ENCODE results near the gene TSHZ2. TPM values are rescaled to one million over a fixed set of nuclear protein-coding genes. Genes with fewer than 3 reads are reported as not detected.

TSHZ2 gene
- total RNA-seq, 1 experiment from 2014 or later, result 0.07 TPM

- ChIA-PET RAD21 (ENCODE audit: low non-redundant PET in 1 of 2, low total read pairs in 2 of 2, uncharacterized antibody in 2 of 2, unreplicated experiment in 2 of 2) (no interaction called here), POLR2A (no interaction called here), CTCF (no interaction called here)
- Histone ChIP-seq H2AFZ (ENCODE audit: low read depth, low read length, poor library complexity, severe bottlenecking) (no peak overlapping the region), H3K4me2 (ENCODE audit: low read length) (no peak overlapping the region), H3K36me3 (ENCODE audit: control insufficient read depth in 1 of 2, insufficient read depth in 2 of 2, low read length in 2 of 2) (no peaks in the 10 kb centered on the region), H3K9ac (ENCODE audit: low read length) (no peak overlapping the region), H3K27me3 (ENCODE audit: insufficient read depth, low read length) (no peaks in the 10 kb centered on the region), H3K4me3 (replicated peaks in 1 of 2; ENCODE audit: low read depth in 1 of 2, low read length in 2 of 2) (no peak overlapping the region), H3K9me3 (ENCODE audit: control insufficient read depth in 1 of 2, insufficient read depth in 1 of 2, low read depth in 1 of 2, low read length in 2 of 2) (peaks cover 0 to 6% of the 10 kb centered on the region in 2 experiments; a peak in 1 of 4 replicates), H3K79me2 (ENCODE audit: insufficient read depth, low read length) (no peaks in the 10 kb centered on the region), H4K20me1 (ENCODE audit: insufficient read depth) (no peaks in the 10 kb centered on the region), H3K4me1 (ENCODE audit: control insufficient read depth in 1 of 2, insufficient read depth in 2 of 2, low read length in 2 of 2) (no peaks in the 10 kb centered on the region), H3K27ac (ENCODE audit: low read depth, low read length) (no peak overlapping the region), H3K9me2 (ENCODE audit: insufficient read depth) (no peaks in the 10 kb centered on the region)
- no TSS peak for BruUV-seq (replicated peaks)
- intact Hi-C loops (cut with micrococcal nuclease), result no loop called here
- DNase-seq (ENCODE audit: low read depth, low spot score) (no peak), ATAC-seq (no peak)
- TF ChIP-seq ATF3 (IDR thresholded peaks at IDR 0.05), result no peak
- TF ChIP-seq YY1 (IDR thresholded peaks at IDR 0.05; ENCODE audit: extremely low read depth, insufficient replicate concordance, low read depth, low read length), result no peak
These were observed 8.9 kb downstream of the TSHZ2 start for GRCh38 chr20:52981051-52981450.

- POLR2A ChIA-PET, result no interaction called here
- DNase-seq (ENCODE audit: low read depth, low spot score), result no peak
- no peaks in the 10 kb centered on the region for H3K9me2 ChIP-seq (ENCODE audit: insufficient read depth)
- no TSS peak for BruUV-seq (replicated peaks)
- no peak overlapping the region for H3K9ac ChIP-seq (ENCODE audit: low read length)
- H3K9me3 ChIP-seq (ENCODE audit: control insufficient read depth in 1 of 2, insufficient read depth in 1 of 2, low read depth in 1 of 2, low read length in 2 of 2), result peaks cover 0 to 6% of the 10 kb centered on the region in 2 experiments; a peak in 1 of 4 replicates
- H3K27me3 ChIP-seq (ENCODE audit: insufficient read depth, low read length), result no peaks in the 10 kb centered on the region
- intact Hi-C loops (cut with micrococcal nuclease), result no loop called here
- no peak overlapping the region for H3K4me2 ChIP-seq (ENCODE audit: low read length)
- no peaks in the 10 kb centered on the region for H3K4me1 ChIP-seq (ENCODE audit: control insufficient read depth in 1 of 2, insufficient read depth in 2 of 2, low read length in 2 of 2)
- H3K27ac ChIP-seq (ENCODE audit: low read depth, low read length), result no peak overlapping the region
- H2AFZ ChIP-seq (ENCODE audit: low read depth, low read length, poor library complexity, severe bottlenecking), result no peak overlapping the region
- no peaks in the 10 kb centered on the region for H4K20me1 ChIP-seq (ENCODE audit: insufficient read depth)
- no peaks in the 10 kb centered on the region for H3K79me2 ChIP-seq (ENCODE audit: insufficient read depth, low read length)
- H3K4me3 ChIP-seq (replicated peaks in 1 of 2; ENCODE audit: low read depth in 1 of 2, low read length in 2 of 2), result no peak overlapping the region
- no peak for ATAC-seq
- H3K36me3 ChIP-seq (ENCODE audit: control insufficient read depth in 1 of 2, insufficient read depth in 2 of 2, low read length in 2 of 2), result no peaks in the 10 kb centered on the region
- TF ChIP-seq EZH2 (IDR thresholded peaks at IDR 0.05) (no peak), ELF1 (IDR thresholded peaks at IDR 0.05; ENCODE audit: borderline replicate concordance, low read depth) (no peak), CTCF (IDR thresholded peaks at IDR 0.05 in 2 of 3, conservative IDR thresholded peaks at IDR 0.05 in 1 of 3; ENCODE audit: borderline replicate concordance in 1 of 3, insufficient read depth in 1 of 3, low read depth in 2 of 3, low read length in 2 of 3) (no peak), ZNF274 (IDR thresholded peaks at IDR 0.05; ENCODE audit: low read depth, low read length) (no peak), MAX (IDR thresholded peaks at IDR 0.05) (no peak)
- RAD21 ChIA-PET (ENCODE audit: low non-redundant PET in 1 of 2, low total read pairs in 2 of 2, uncharacterized antibody in 2 of 2, unreplicated experiment in 2 of 2), result no interaction called here
- CTCF ChIA-PET, result no interaction called here
These were observed 11.7 kb downstream of the TSHZ2 start for GRCh38 chr20:52983726-52984450.

Data from HCT116 (cell line).